A673 (cell line): ENCODE results near the gene NPIPB2.

Experiments used
- CTCF ChIP-seq: fragments of 300-800, 200-600 bp; sonication (generic); conservative IDR thresholded peaks from 2 replicates; pipeline ENCODE4 v1.5.1; 2017; ENCODE audit warnings: low read depth, mild to moderate bottlenecking, antibody characterized with exemption, low read length, moderate library complexity, mixed read lengths
- EZH2 ChIP-seq: fragments of 200-600 bp; sonication (generic); IDR thresholded peaks from 2 replicates; pipeline ENCODE4 v1.6.1; 2017; ENCODE audit warnings: borderline replicate concordance, low read depth, mild to moderate bottlenecking, mixed read lengths, antibody characterized with exemption, low read length; ENCODE audit not compliant: poor library complexity, severe bottlenecking

- no peak for TF ChIP-seq CTCF
- TF ChIP-seq EZH2: no peak
Observed at GRCh38 chr16:11985250-11985649, 43.4 kb upstream of the NPIPB2 start.
